H1 (cell line): Measurements from ENCODE around the gene DTNB. TPM values are rescaled to one million over a fixed set of nuclear protein-coding genes. Genes with fewer than 3 reads are reported as not detected.

ENCODE experiments used
- CTCF ChIA-PET: fragments of 300-600 bp; sonication (Branson Sonifier 250); formaldehyde crosslinking; loops from one replicate; lab custom pipeline; 2021; ENCODE audit not compliant: partially characterized antibody; lab: Charles Lee
- POLR2A ChIA-PET: fragments of 300-600 bp; sonication (Branson Sonifier 250); formaldehyde crosslinking; loops from one replicate; lab custom pipeline; 2021; ENCODE audit warnings: inconsistent platforms; ENCODE audit not compliant: partially characterized antibody; lab: Charles Lee
- DNase-seq, 2 experiments: peaks; one replicate each; pipeline versions ENCODE4 v3.0.0 to v3.0.0-alpha.2; 2010 to 2022; ENCODE audit warnings: low spot score in 2 of 2, low read depth in 1 of 2, mixed read lengths in 1 of 2
- FAIRE-seq: peaks from 2 replicates; lab custom pipeline; 2011; peaks lifted over from hg19 to GRCh38; lab: Jason Lieb, UNC
- H2AFZ ChIP-seq: 2 replicates; pipeline ENCODE4 v1.8.1; 2012; ENCODE audit warnings: low read length, inconsistent platforms
- H2AK5ac ChIP-seq: 2 replicates; pipeline ENCODE4 v1.6.1; 2013; ENCODE audit warnings: low read depth, low read length
- H2BK120ac ChIP-seq: replicated peaks from 2 replicates; pipeline ENCODE3; 2013; ENCODE audit warnings: low read depth, low read length, inconsistent platforms
- H2BK12ac ChIP-seq: 2 replicates; pipeline ENCODE4 v1.6.1; 2013; ENCODE audit warnings: low read depth, low read length
- H2BK15ac ChIP-seq: 2 replicates; pipeline ENCODE4 v1.6.1; 2013; ENCODE audit warnings: low read length
- H2BK20ac ChIP-seq: 2 replicates; pipeline ENCODE4 v1.6.1; 2013; ENCODE audit warnings: low read length
- H2BK5ac ChIP-seq: 2 replicates; pipeline ENCODE4 v1.6.1; 2013; ENCODE audit warnings: low read depth, low read length
- H3K14ac ChIP-seq: 2 replicates; pipeline ENCODE4 v1.6.1; 2013; ENCODE audit warnings: inconsistent platforms; ENCODE audit not compliant: insufficient read length
- H3K18ac ChIP-seq: 2 replicates; pipeline ENCODE4 v1.6.1; 2013; ENCODE audit warnings: low read length; ENCODE audit errors: extremely low read depth
- H3K23ac ChIP-seq: 2 replicates; pipeline ENCODE4 v1.6.1; 2013; ENCODE audit warnings: inconsistent platforms; ENCODE audit not compliant: insufficient read length
- H3K23me2 ChIP-seq: 2 replicates; pipeline ENCODE4 v1.6.1; 2013; ENCODE audit warnings: low read depth, low read length
- H3K27ac ChIP-seq: 2 replicates; pipeline ENCODE4 v1.6.1; 2011; ENCODE audit warnings: low read depth, low read length, inconsistent platforms
- H3K27me3 ChIP-seq, 4 experiments: replicated peaks in 1 of 4; 1 replicate in 1 of 4; 2 replicates in 3 of 4; pipeline versions ENCODE4 v1.6.1 to v1.8.1; 2011 to 2013; ENCODE audit warnings: low read length in 3 of 4, mild to moderate bottlenecking in 3 of 4, inconsistent platforms in 2 of 4, mixed read lengths in 2 of 4, moderate library complexity in 1 of 4; ENCODE audit not compliant: control insufficient read depth in 3 of 4, insufficient read depth in 3 of 4; ENCODE audit errors: extremely low read depth in 1 of 4
- H3K36me3 ChIP-seq, 4 experiments: 2 replicates each; pipeline versions ENCODE4 v1.6.1 to v1.8.1; 2011 to 2013; ENCODE audit warnings: mild to moderate bottlenecking in 4 of 4, low read length in 3 of 4, moderate library complexity in 2 of 4, control low read depth in 1 of 4, inconsistent platforms in 1 of 4; ENCODE audit not compliant: insufficient read depth in 4 of 4, control insufficient read depth in 2 of 4
- H3K4ac ChIP-seq: replicated peaks from 2 replicates; pipeline ENCODE3; 2013; ENCODE audit warnings: low read length, low read depth, mixed read lengths, inconsistent platforms; ENCODE audit not compliant: insufficient read length
- H3K4me1 ChIP-seq, 4 experiments: replicated peaks in 1 of 4; 1 replicate in 1 of 4; 2 replicates in 3 of 4; pipeline versions ENCODE4 v1.6.1 to v1.8.1; 2011 to 2013; ENCODE audit warnings: low read length in 3 of 4, inconsistent platforms in 2 of 4, mixed read lengths in 1 of 4; ENCODE audit not compliant: insufficient read depth in 4 of 4, control insufficient read depth in 3 of 4
- H3K4me2 ChIP-seq, 2 experiments: 2 replicates each; pipeline versions ENCODE4 v1.6.1 to v1.8.1; 2011 to 2013; ENCODE audit warnings: low read depth in 2 of 2, low read length in 2 of 2, control low read depth in 1 of 2, inconsistent platforms in 1 of 2, mild to moderate bottlenecking in 1 of 2; ENCODE audit not compliant: insufficient read depth in 1 of 2
- H3K4me3 ChIP-seq, 4 experiments: fragments of 200-600, 300-600 bp in 1 of 4; sonication (generic), shearing (Covaris generic), sonication (Bioruptor Twin) in 1 of 4; 2 replicates each; pipeline versions ENCODE4 v1.5.1 to v1.8.1; 2011 to 2016; ENCODE audit warnings: low read length in 4 of 4, low read depth in 3 of 4, control low read depth in 2 of 4, inconsistent platforms in 2 of 4, mild to moderate bottlenecking in 2 of 4, mixed read lengths in 1 of 4, moderate library complexity in 1 of 4; ENCODE audit not compliant: insufficient read depth in 2 of 4; ENCODE audit errors: extremely low read depth in 1 of 4
- H3K56ac ChIP-seq: replicated peaks from 2 replicates; pipeline ENCODE3; 2013; ENCODE audit warnings: low read depth, mild to moderate bottlenecking, mixed read lengths, low read length, inconsistent platforms; ENCODE audit not compliant: insufficient read length
- H3K79me1 ChIP-seq: 2 replicates; pipeline ENCODE4 v1.6.1; 2013; ENCODE audit warnings: low read depth, low read length, control low read depth
- H3K79me2 ChIP-seq, 2 experiments: 2 replicates each; pipeline versions ENCODE4 v1.6.1 to v1.8.1; 2012 to 2013; ENCODE audit warnings: low read length in 2 of 2, mild to moderate bottlenecking in 2 of 2, inconsistent platforms in 1 of 2; ENCODE audit not compliant: insufficient read depth in 2 of 2, control insufficient read depth in 1 of 2
- H3K9ac ChIP-seq, 4 experiments: replicated peaks in 1 of 4; 1 replicate in 1 of 4; 2 replicates in 3 of 4; pipeline versions ENCODE4 v1.6.1 to v1.8.1; 2011 to 2013; ENCODE audit warnings: low read depth in 3 of 4, low read length in 3 of 4, control low read depth in 2 of 4, mild to moderate bottlenecking in 2 of 4, moderate library complexity in 2 of 4, inconsistent platforms in 1 of 4; ENCODE audit errors: extremely low read depth in 1 of 4
- H3K9me3 ChIP-seq, 2 experiments: 2 replicates each; pipeline versions ENCODE4 v1.6.1 to v1.8.1; 2012 to 2013; ENCODE audit warnings: mild to moderate bottlenecking in 2 of 2, moderate library complexity in 2 of 2, control low read depth in 1 of 2, inconsistent platforms in 1 of 2, low read depth in 1 of 2, low read length in 1 of 2, mixed read lengths in 1 of 2; ENCODE audit not compliant: insufficient read depth in 2 of 2
- H4K20me1 ChIP-seq, 2 experiments: replicated peaks in 1 of 2; 2 replicates each; pipeline versions ENCODE3 to v1.8.1; 2011 to 2013; ENCODE audit warnings: inconsistent platforms in 2 of 2, low read length in 2 of 2, mild to moderate bottlenecking in 1 of 2; ENCODE audit not compliant: insufficient read depth in 2 of 2, control insufficient read depth in 1 of 2
- H4K5ac ChIP-seq: 2 replicates; pipeline ENCODE4 v1.6.1; 2013; ENCODE audit warnings: low read length, low read depth, mixed read lengths, inconsistent platforms; ENCODE audit not compliant: insufficient read length
- H4K8ac ChIP-seq: 2 replicates; pipeline ENCODE4 v1.8.0; 2013; ENCODE audit warnings: mild to moderate bottlenecking, moderate library complexity, low read length, inconsistent platforms; ENCODE audit not compliant: insufficient read depth; ENCODE audit errors: extremely low read depth
- H4K91ac ChIP-seq: replicated peaks from 2 replicates; pipeline ENCODE3; 2013; ENCODE audit warnings: low read length, mixed read lengths, inconsistent platforms; ENCODE audit not compliant: insufficient read length
- BACH1 ChIP-seq: IDR thresholded peaks from 2 replicates; pipeline ENCODE4 v1.6.1; 2012; ENCODE audit warnings: low read length, improper control_type of control experiment
- CEBPB ChIP-seq: IDR thresholded peaks from 2 replicates; pipeline ENCODE4 v1.6.1; 2012; ENCODE audit warnings: low read depth, low read length
- CHD1 ChIP-seq: IDR thresholded peaks from 2 replicates; pipeline ENCODE4 v1.6.1; 2012; ENCODE audit warnings: low read depth, low read length, improper control_type of control experiment
- EZH2 ChIP-seq: fragments of 200-600 bp; sonication (generic); IDR thresholded peaks from 2 replicates; pipeline ENCODE4 v1.7.1; 2012; ENCODE audit warnings: low read depth, mild to moderate bottlenecking, moderate library complexity, low read length, inconsistent platforms; ENCODE audit not compliant: severe bottlenecking
- GABPA ChIP-seq: IDR thresholded peaks from 2 replicates; pipeline ENCODE4 v1.6.1; 2011; ENCODE audit warnings: mild to moderate bottlenecking, low read length, moderate library complexity, borderline replicate concordance; ENCODE audit not compliant: insufficient read depth
- PHF8 ChIP-seq: fragments of 200-600 bp; sonication (generic); conservative IDR thresholded peaks from 2 replicates; pipeline ENCODE4 v1.7.1; 2012; ENCODE audit warnings: low read depth, mild to moderate bottlenecking, inconsistent platforms, low read length, moderate library complexity
- RFX5 ChIP-seq: IDR thresholded peaks from 2 replicates; pipeline ENCODE4 v1.6.1; 2011; ENCODE audit warnings: low read depth, low read length, improper control_type of control experiment, borderline replicate concordance
- RNF2 ChIP-seq: fragments of 200-900, 300-1000 bp; sonication (generic); IDR thresholded peaks from 2 replicates; pipeline ENCODE4 v1.7.1; 2016; ENCODE audit warnings: borderline replicate concordance, low read depth, mild to moderate bottlenecking, antibody characterized with exemption, low read length; ENCODE audit not compliant: poor library complexity, severe bottlenecking; ENCODE audit errors: missing control alignments
- SIN3A ChIP-seq, 2 experiments: IDR thresholded peaks in 1 of 2; conservative IDR thresholded peaks in 1 of 2; 2 replicates each; pipeline ENCODE4 v1.6.1; 2011 to 2012; ENCODE audit warnings: low read length in 2 of 2, improper control_type of control experiment in 1 of 2, low read depth in 1 of 2, mild to moderate bottlenecking in 1 of 2
- SIX5 ChIP-seq: IDR thresholded peaks from 2 replicates; pipeline ENCODE4 v1.6.1; 2011; ENCODE audit warnings: mild to moderate bottlenecking, low read depth, low read length
- WGBS, 2 experiments: shearing (Covaris generic) in 1 of 2; methylation state at CpG; one replicate each; pipeline versions ENCODE4 v1.1.6 to v1.1.7; 2013 to 2015; ENCODE audit warnings: low lambda C conversion rate in 2 of 2, mixed read lengths in 2 of 2, inconsistent platforms in 1 of 2, low coverage in 1 of 2, missing lambda C conversion rate in 1 of 2; ENCODE audit not compliant: insufficient replicate concordance in 2 of 2, insufficient coverage in 1 of 2, insufficient read length in 1 of 2; ENCODE audit errors: extremely low coverage in 1 of 2, missing lambda C conversion rate in 1 of 2; 5-methylcytosine and 5-hydroxymethylcytosine counted together
- polyA plus RNA-seq, 7 experiments: library from polyadenylated mRNA; depleted of rRNA in 3 of 7; stranded (reverse) in 5 of 7; unstranded in 2 of 7; fragments of >200 nt in 5 of 7; fragments of 200-250 nt in 2 of 7; gene quantifications; 1 replicate in 5 of 7; 2 replicates in 1 of 7; 4 replicates in 1 of 7; pipeline versions ENCODE4 v1.2.1 to v1.2.3, GENCODE V29; 2011 to 2013; ENCODE audit warnings: missing spikeins in 2 of 7, mixed read lengths in 2 of 7
- total RNA-seq: library from RNA; stranded (reverse); fragmentation: NEBNext Ultra II Directional; extraction: Animal tissue kit (Norgen Biotek cat#: 25700); gene quantifications from 2 replicates; pipeline ENCODE4 v1.2.1, GENCODE V29; 2021

The DTNB gene
- total and polyA plus RNA-seq, 2 of the 8 experiments (the other 6 are each of a cell fraction or from before 2014, with no cell fraction given): 39.6 to 49.5 TPM

- no peak overlapping the region for H2AFZ ChIP-seq
- peaks cover 0 to 6% (median 0%) of the 10 kb centered on the region in 4 experiments; a peak in 2 of 7 replicates for H3K4me1 ChIP-seq
- H3K18ac ChIP-seq: no peak overlapping the region
- H3K23ac ChIP-seq: no peak overlapping the region
- POLR2A ChIA-PET: no interaction called here
- H3K9ac ChIP-seq: no peak overlapping the region
- H4K20me1 ChIP-seq: no peaks in the 10 kb centered on the region
- H3K9me3 ChIP-seq: no peaks in the 10 kb centered on the region
- H3K79me1 ChIP-seq: no peaks in the 10 kb centered on the region
- 93% methylated on average over 6 of the region's 6 CpGs; no CpG with 5 or more reads in 1 of the 2 experiments for WGBS, 2 experiments
- no peak overlapping the region for H2AK5ac ChIP-seq
- no peaks in the 10 kb centered on the region for H3K23me2 ChIP-seq
- no peak overlapping the region for H2BK120ac ChIP-seq
- H3K27ac ChIP-seq: no peak overlapping the region
- H3K79me2 ChIP-seq: no peaks in the 10 kb centered on the region
- H2BK5ac ChIP-seq: no peak overlapping the region
- TF ChIP-seq PHF8: no peak
- TF ChIP-seq GABPA: no peak
- no peak for TF ChIP-seq CEBPB
- TF ChIP-seq RNF2: no peak
- no peak for TF ChIP-seq SIN3A (conservative IDR thresholded peaks at IDR 0.05 in 1 of 2, IDR thresholded peaks at IDR 0.05 in 1 of 2; ENCODE audit: low read depth in 1 of 2, low read length in 2 of 2)
- no peak for TF ChIP-seq EZH2
- TF ChIP-seq CHD1: no peak
- TF ChIP-seq BACH1: no peak
- no peak for TF ChIP-seq RFX5
- TF ChIP-seq SIX5: no peak
- TF ChIP-seq, all 59 proteins: peak for 0
- H2BK15ac ChIP-seq: no peak overlapping the region
- H3K27me3 ChIP-seq: no peaks in the 10 kb centered on the region
- H2BK20ac ChIP-seq: no peak overlapping the region
- DNase-seq: no peak
- CTCF ChIA-PET: no interaction called here
- no peak overlapping the region for H2BK12ac ChIP-seq
- H3K4me2 ChIP-seq: no peak overlapping the region
- H3K36me3 ChIP-seq: no peaks in the 10 kb centered on the region
- FAIRE-seq: no peak
- H4K91ac ChIP-seq: no peak overlapping the region
- H4K8ac ChIP-seq: no peak overlapping the region
- no peak overlapping the region for H3K4ac ChIP-seq
- no peak overlapping the region for H3K56ac ChIP-seq
- H4K5ac ChIP-seq: no peak overlapping the region
- no peak overlapping the region for H3K4me3 ChIP-seq
- H3K14ac ChIP-seq: no peak overlapping the region
Measured at GRCh38 chr2:25411753-25412152, 261.6 kb downstream of the DTNB start.
